Endodermal cell (in vitro differentiated cells): ENCODE measurements around the gene ADRA2B. TPM values are rescaled to one million over a fixed set of nuclear protein-coding genes. Genes with fewer than 3 reads are reported as not detected.
A peak's percentile ranks its signal among the peaks of the same experiment; 100 is the strongest.

Source experiments
- DNase-seq: peaks from one replicate; pipeline ENCODE4 v3.0.0-alpha.2; 2017
- H3K27ac ChIP-seq: 2 replicates; pipeline ENCODE4 v1.5.1; 2013; ENCODE audit warnings: mild to moderate bottlenecking, low read depth, low read length, moderate library complexity
- H3K27me3 ChIP-seq: 2 replicates; pipeline ENCODE4 v1.6.1; 2013; ENCODE audit warnings: mild to moderate bottlenecking, low read length, moderate library complexity; ENCODE audit not compliant: insufficient read depth, control insufficient read depth, poor library complexity, severe bottlenecking
- H3K36me3 ChIP-seq: 2 replicates; pipeline ENCODE4 v1.7.0; 2013; ENCODE audit warnings: mild to moderate bottlenecking, low read length, moderate library complexity; ENCODE audit not compliant: control insufficient read depth, insufficient read depth
- H3K4me1 ChIP-seq: one replicate; pipeline ENCODE4 v1.7.0; 2013; ENCODE audit warnings: low read length; ENCODE audit not compliant: control insufficient read depth, insufficient read depth
- H3K4me3 ChIP-seq: 2 replicates; pipeline ENCODE4 v1.5.1; 2013; ENCODE audit warnings: mild to moderate bottlenecking, low read length, moderate library complexity
- H3K9ac ChIP-seq: 2 replicates; pipeline ENCODE4 v1.6.1; 2013; ENCODE audit warnings: mild to moderate bottlenecking, low read length, moderate library complexity; ENCODE audit not compliant: poor library complexity, severe bottlenecking; ENCODE audit errors: extremely low read depth
- H3K9me3 ChIP-seq: 2 replicates; pipeline ENCODE4 v1.6.1; 2013; ENCODE audit warnings: mild to moderate bottlenecking, low read length, moderate library complexity; ENCODE audit not compliant: control insufficient read depth
- H3K27ac Mint-ChIP-seq: 2 replicates; pipeline ENCODE4 v1.8.0; 2020; ENCODE audit warnings: mixed read lengths
- H3K27me3 Mint-ChIP-seq: 2 replicates; pipeline ENCODE4 v1.8.0; 2021; ENCODE audit warnings: mild to moderate bottlenecking, mixed read lengths; ENCODE audit not compliant: insufficient read depth
- H3K36me3 Mint-ChIP-seq: 2 replicates; pipeline ENCODE4 v1.8.0; 2020; ENCODE audit warnings: low read depth, mixed read lengths
- H3K4me1 Mint-ChIP-seq: 2 replicates; pipeline ENCODE4 v1.8.0; 2020; ENCODE audit warnings: mixed read lengths
- H3K4me3 Mint-ChIP-seq: 2 replicates; pipeline ENCODE4 v1.8.0; 2020; ENCODE audit warnings: mild to moderate bottlenecking, moderate library complexity, mixed read lengths
- H3K9me3 Mint-ChIP-seq: 2 replicates; pipeline ENCODE4 v1.8.0; 2020; ENCODE audit warnings: mild to moderate bottlenecking, mixed read lengths
- CTCF ChIP-seq: fragments of 200-600 bp; sonication (generic); conservative IDR thresholded peaks from 2 replicates; pipeline ENCODE4 v1.5.0; 2021; ENCODE audit warnings: antibody characterized with exemption, mild to moderate bottlenecking
- WGBS, 2 experiments: methylation state at CpG; one replicate each; pipeline versions ENCODE4 v1.1.5 to v1.1.7; 2013; ENCODE audit warnings: missing lambda C conversion rate in 2 of 2, mixed read lengths in 1 of 2; ENCODE audit not compliant: insufficient coverage in 1 of 2, insufficient read length in 1 of 2; 5-methylcytosine and 5-hydroxymethylcytosine counted together
- total RNA-seq, 2 donors: library from RNA; stranded (reverse); fragmentation: NEBNext Ultra II Directional in 1 of 2; extraction: Animal tissue kit (Norgen Biotek cat#: 25700) in 1 of 2; gene quantifications; 2 replicates in 1 of 2; 3 replicates in 1 of 2; pipeline ENCODE4 v1.2.1, GENCODE V29; 2021

The ADRA2B gene
- total RNA-seq, 2 donors from 2014 or later: 2.4 to 3.8 TPM

- Mint-ChIP-seq H3K27ac (no peak overlapping the region), H3K36me3 (no peaks in the 10 kb centered on the region), H3K27me3 (peaks cover 5% of the 10 kb centered on the region), H3K4me3 (no peak overlapping the region), H3K4me1 (no peaks in the 10 kb centered on the region), H3K9me3 (no peaks in the 10 kb centered on the region)
- DNase-seq: peak; percentile 37
- H3K36me3 ChIP-seq: no peaks in the 10 kb centered on the region
- WGBS, 2 experiments: 82 to 89% methylated on average over 4 to 7 of the region's 7 CpGs
- H3K4me3 ChIP-seq: no peak overlapping the region
- H3K27me3 ChIP-seq: no peaks in the 10 kb centered on the region
- H3K27ac ChIP-seq: no peak overlapping the region
- no peaks in the 10 kb centered on the region for H3K4me1 ChIP-seq
- H3K9ac ChIP-seq: no peak overlapping the region
- no peak for TF ChIP-seq CTCF
- no peaks in the 10 kb centered on the region for H3K9me3 ChIP-seq
Measured at GRCh38 chr2:96097951-96098823, 18.2 kb downstream of the ADRA2B start.

- Mint-ChIP-seq H3K27ac (no peak overlapping the region), H3K4me3 (no peak overlapping the region), H3K4me1 (no peaks in the 10 kb centered on the region), H3K36me3 (no peaks in the 10 kb centered on the region), H3K9me3 (no peaks in the 10 kb centered on the region), H3K27me3 (peaks cover 5% of the 10 kb centered on the region)
- no peaks in the 10 kb centered on the region for H3K27me3 ChIP-seq
- TF ChIP-seq CTCF: no peak
- WGBS, 2 experiments: 83 to 91% methylated on average over 5 of the region's 5 CpGs
- H3K9me3 ChIP-seq: no peaks in the 10 kb centered on the region
- H3K4me1 ChIP-seq: no peaks in the 10 kb centered on the region
- no peak overlapping the region for H3K4me3 ChIP-seq
- no peak overlapping the region for H3K9ac ChIP-seq
- DNase-seq: no peak
- H3K36me3 ChIP-seq: no peaks in the 10 kb centered on the region
- no peak overlapping the region for H3K27ac ChIP-seq
Measured at GRCh38 chr2:96097441-96097840, 18.9 kb downstream of the ADRA2B start.

GRCh38 chr2:96095116-96095636 is 21.2 kb downstream of the ADRA2B start:
- H3K27me3 Mint-ChIP-seq: peaks cover 4% of the 10 kb centered on the region

More at GRCh38 chr2:96095116-96095636, 21.2 kb downstream of the ADRA2B start:
- Histone ChIP-seq H3K4me1 (no peaks in the 10 kb centered on the region), H3K27me3 (no peaks in the 10 kb centered on the region), H3K27ac (no peak overlapping the region), H3K36me3 (no peaks in the 10 kb centered on the region), H3K4me3 (no peak overlapping the region), H3K9me3 (no peaks in the 10 kb centered on the region), H3K9ac (no peak overlapping the region)
- Mint-ChIP-seq H3K36me3 (no peaks in the 10 kb centered on the region), H3K4me3 (no peak overlapping the region), H3K9me3 (no peaks in the 10 kb centered on the region), H3K27ac (no peak overlapping the region), H3K4me1 (no peaks in the 10 kb centered on the region)
- no peak for DNase-seq
- WGBS, 2 experiments: 93 to 100% methylated on average over 6 to 7 of the region's 7 CpGs
- TF ChIP-seq CTCF: no peak
